ENCODE measurements around the gene WLS.

- TF ChIP-seq CTCF (conservative IDR thresholded peaks at IDR 0.05) (no peak), EZH2 (IDR thresholded peaks at IDR 0.05; ENCODE audit: low read depth) (no peak)
Measured at GRCh38 chr1:68175621-68176398, 56.5 kb downstream of the WLS start.
